GM19463 (cell line): ENCODE results near the gene MICU1.
"Not testable (repeated sequence)": the region's sequence is repeated elsewhere in the genome, so short reads cannot be mapped to it uniquely, and the experiment has no call there.

Experiments used
- ATAC-seq: cut with Tn5 transposase; IDR thresholded peaks from one replicate; pipeline ENCODE4 v1.9.1; 2021; ENCODE audit warnings: mild to moderate bottlenecking, moderate library complexity; ENCODE audit not compliant: unreplicated experiment

The MICU1 gene

GRCh38 chr10:72460284-72460876 lies 165.5 kb downstream of the MICU1 start:
- no peak for ATAC-seq

DNA sequence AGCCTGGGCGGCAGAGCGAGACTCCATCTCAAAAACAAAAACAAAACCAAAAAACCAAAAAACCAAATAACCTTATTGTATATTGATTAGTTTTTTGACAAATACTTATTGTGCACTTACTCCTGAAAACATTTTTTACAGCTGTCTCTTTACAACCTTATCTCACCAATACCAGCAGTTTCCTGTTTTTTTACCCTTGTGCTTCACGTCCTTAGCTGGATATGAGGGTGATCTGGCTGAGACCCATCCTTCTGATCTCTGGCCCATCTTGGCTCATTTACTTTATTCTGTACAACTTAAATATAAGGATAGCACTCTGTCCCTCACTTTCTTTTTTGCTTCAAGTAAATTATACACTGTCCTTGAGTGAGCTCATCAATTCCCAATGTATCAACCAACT lies 166.6 kb downstream of the MICU1 start:
- no peak for ATAC-seq

GRCh38 chr10:72455889-72456595 lies 169.8 kb downstream of the MICU1 start:
- no peak for ATAC-seq

GRCh38 chr10:72449941-72450441 lies 175.9 kb downstream of the MICU1 start:
- ATAC-seq, result no peak

GRCh38 chr10:72445851-72446250 lies 180.0 kb downstream of the MICU1 start:
- ATAC-seq, result no peak

GRCh38 chr10:72442969-72443368 lies 182.9 kb downstream of the MICU1 start:
- not testable (repeated sequence) for ATAC-seq

GRCh38 chr10:72435570-72435969 lies 190.3 kb downstream of the MICU1 start:
- ATAC-seq, result no peak

DNA sequence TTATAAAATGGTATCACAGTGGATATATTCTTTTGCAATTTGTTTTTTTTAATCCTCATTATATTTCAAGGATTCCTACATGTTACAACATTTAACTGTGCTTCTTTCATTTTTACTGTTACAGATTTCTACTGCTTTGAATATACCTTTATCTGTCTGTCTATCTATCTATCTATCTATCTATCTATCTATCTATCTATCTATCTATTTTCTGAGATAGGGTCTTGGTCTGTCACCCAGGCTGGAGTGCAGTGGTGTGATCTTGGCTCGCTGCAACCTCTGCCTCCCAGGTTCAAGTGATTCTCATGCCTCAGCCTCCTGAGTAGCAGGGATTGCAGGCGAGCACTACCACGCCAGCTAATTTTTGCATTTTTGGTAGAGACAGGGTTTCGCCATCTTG lies 194.9 kb downstream of the MICU1 start:
- ATAC-seq, result not testable (repeated sequence)

GRCh38 chr10:72429931-72430330 lies 195.9 kb downstream of the MICU1 start:
- no peak for ATAC-seq

DNA sequence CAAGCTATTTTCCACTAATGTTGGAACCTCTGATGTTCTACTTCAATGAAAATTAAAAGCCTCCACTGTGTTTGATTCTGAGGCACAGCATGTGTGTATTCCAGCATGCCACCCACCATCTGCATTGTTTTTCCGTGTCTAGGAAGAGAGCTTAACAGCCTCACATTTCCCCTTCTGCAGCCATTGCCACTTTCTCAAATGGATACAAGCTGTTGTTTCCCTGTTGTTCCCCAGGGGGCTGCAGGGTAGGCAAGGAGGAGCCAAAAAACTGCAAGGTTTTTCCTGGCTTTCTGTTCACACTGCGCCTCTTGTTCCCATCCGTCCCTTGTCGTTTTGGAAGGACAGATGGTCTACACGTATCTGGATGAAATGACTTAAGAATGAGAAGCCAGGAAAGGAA lies 198.9 kb downstream of the MICU1 start:
- no peak for ATAC-seq

DNA sequence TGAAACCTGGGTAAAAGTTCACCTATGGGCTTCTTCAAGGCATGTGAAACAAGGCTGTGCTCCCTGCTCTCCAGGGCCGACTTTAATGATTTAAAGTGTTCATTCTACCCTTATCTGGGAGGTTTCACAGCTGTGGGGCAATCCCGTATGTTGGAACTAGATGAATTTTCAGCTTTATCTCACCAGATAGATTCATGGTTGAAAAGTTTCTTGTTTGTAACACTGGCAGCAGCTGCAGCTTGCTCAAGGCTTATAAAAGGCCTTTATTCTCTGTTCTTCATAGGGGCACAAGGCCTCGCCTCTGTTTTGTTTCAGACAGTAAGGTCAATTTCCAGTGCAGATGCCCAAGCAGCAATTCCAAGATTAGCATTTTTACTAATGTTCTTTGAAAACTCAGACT lies 200.7 kb downstream of the MICU1 start:
- no peak for ATAC-seq

DNA sequence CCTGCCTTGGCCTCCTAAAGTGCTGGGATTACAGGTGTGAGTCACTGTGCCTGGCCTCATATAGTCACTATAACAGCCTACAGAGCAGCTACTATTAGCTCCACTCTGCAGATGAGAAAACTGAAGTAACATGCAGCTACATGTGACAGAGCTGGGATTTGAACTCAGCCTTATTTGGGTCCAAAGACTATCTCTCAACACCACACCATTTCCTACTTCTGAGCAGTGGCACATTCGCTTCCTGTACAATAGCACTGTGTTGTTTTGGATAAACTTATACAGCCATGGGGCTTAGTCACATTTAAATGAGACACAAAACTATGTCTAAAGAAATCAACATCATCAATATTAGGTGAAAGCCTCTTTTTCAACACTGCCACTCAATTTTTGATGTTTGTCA lies 201.3 kb downstream of the MICU1 start:
- no peak for ATAC-seq

DNA sequence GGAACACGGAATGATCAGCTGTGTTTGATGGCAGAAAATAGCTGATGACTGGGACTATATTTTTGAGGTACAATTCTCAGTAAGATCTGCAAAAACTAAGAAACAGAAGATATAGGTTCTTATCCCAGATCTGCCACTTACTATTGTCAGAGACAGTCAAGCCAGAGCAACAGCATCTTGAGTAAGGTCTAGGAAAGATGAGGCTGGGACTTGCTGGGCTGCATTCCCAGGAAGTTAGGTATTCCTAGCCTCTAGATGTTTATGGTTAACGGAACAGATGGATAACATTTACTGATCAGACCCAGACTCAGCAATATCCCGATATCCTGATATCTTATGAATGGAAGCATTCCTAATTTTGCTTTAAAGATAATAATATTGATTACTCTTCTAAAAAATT lies 202.5 kb downstream of the MICU1 start:
- no peak for ATAC-seq

DNA sequence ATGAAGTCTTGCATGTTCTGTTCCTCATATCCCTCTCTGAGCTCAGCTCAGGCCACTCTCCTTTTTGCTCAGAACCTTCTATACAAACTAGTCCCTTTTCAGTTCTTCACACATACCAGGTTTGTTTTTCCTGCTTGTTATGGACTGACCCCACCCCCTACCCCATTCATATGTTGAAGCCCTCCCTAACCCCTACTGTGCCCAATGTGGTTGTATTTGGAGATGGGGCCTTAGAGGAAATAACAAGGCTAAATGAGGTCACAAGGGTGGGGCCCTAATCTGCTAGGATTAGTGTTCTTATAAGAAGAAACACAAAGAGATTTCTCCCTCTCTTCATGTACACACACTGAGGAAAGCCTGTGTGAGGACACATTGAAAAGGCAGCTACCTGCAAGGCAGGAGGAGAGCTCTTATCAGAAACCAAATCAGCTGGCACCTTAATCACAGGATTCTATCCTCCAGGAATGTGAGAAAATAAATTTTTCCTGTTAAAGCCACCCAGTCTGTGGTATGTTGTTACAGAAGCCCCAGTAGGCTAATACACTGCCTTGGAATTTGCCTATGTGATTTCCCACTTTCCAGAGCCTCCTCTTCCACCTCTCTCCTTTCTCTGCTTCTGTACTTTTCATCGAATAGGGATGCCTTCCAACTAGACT lies 203.9 kb downstream of the MICU1 start:
- no peak for ATAC-seq

GRCh38 chr10:72419241-72419640 lies 206.6 kb downstream of the MICU1 start:
- ATAC-seq, result no peak

DNA sequence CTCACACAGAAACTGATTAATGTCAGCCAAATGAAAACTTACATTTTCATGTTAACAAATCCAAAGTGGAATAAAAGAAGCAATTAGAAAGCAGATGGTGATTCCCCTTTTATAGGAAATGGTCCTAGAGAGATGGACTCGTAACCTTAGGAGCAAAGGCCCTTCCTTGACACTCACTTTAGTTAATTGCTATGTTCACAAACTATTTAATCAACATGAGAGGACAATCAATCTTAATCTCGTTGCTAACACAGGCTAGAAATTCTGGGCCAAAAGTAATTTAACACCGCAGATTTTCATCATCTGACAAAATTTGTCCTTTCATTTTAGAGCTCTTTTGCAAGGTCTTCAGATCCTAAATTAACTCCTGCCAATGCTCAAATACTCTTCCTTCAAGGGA lies 207.2 kb downstream of the MICU1 start:
- no peak for ATAC-seq

GRCh38 chr10:72417971-72418370 lies 207.9 kb downstream of the MICU1 start:
- ATAC-seq, result no peak

DNA sequence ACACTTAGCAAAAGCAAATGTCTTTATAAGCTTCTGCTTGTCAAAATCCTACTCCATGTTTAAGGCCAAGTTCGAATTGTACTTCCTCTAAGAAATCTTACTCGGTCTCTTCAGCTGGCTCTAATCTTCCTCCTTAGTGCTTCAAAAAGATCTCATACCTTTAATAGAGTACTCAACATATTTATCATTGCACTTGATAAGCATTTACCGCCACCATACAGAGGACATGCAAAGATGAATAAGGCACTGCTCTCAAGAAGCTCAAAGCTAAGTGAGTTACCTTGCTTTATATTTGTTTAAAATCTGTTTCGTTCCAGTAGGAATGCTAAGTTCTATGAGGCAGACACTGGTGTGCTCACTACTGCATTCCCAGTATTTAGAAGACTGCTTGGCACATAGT lies 209.2 kb downstream of the MICU1 start:
- no peak for ATAC-seq

- no peak for ATAC-seq
Measured at GRCh38 chr10:72414642-72415041, 211.2 kb downstream of the MICU1 start.

GRCh38 chr10:72409167-72409566 lies 216.7 kb downstream of the MICU1 start:
- no peak for ATAC-seq

- ATAC-seq, result no peak
Measured at GRCh38 chr10:72407927-72408600, 217.8 kb downstream of the MICU1 start.

GRCh38 chr10:72407471-72407870 lies 218.4 kb downstream of the MICU1 start:
- ATAC-seq, result no peak
